Fibroblast of lung (primary cell): Measurements from ENCODE around the gene ZNF582. TPM values are rescaled to one million over a fixed set of nuclear protein-coding genes. Genes with fewer than 3 reads are reported as not detected.
A peak's percentile ranks its signal among the peaks of the same experiment; 100 is the strongest.

Source experiments
- DNase-seq, 2 donors: peaks; one replicate each; pipeline versions ENCODE4 v3.0.0 to v3.0.0-alpha.2; 2010; ENCODE audit warnings: low read depth in 2 of 2
- H2AFZ ChIP-seq: 2 replicates; pipeline ENCODE4 v1.5.1; 2012; ENCODE audit warnings: low read length, control low read depth, inconsistent platforms
- H3K27ac ChIP-seq: 2 replicates; pipeline ENCODE4 v1.5.1; 2011; ENCODE audit warnings: low read length, control low read depth; ENCODE audit not compliant: insufficient read depth
- H3K27me3 ChIP-seq: 2 replicates; pipeline ENCODE4 v1.5.1; 2011; ENCODE audit warnings: mild to moderate bottlenecking, low read length; ENCODE audit not compliant: control insufficient read depth, insufficient read depth
- H3K36me3 ChIP-seq: 2 replicates; pipeline ENCODE4 v1.5.1; 2011; ENCODE audit warnings: low read length; ENCODE audit not compliant: control insufficient read depth, insufficient read depth
- H3K4me1 ChIP-seq: 2 replicates; pipeline ENCODE4 v1.5.1; 2011; ENCODE audit warnings: low read length; ENCODE audit not compliant: control insufficient read depth, insufficient read depth; ENCODE audit errors: extremely low read depth
- H3K4me2 ChIP-seq: 2 replicates; pipeline ENCODE4 v1.5.1; 2011; ENCODE audit warnings: low read length, control low read depth; ENCODE audit not compliant: insufficient read depth; ENCODE audit errors: extremely low read depth
- H3K4me3 ChIP-seq, 4 experiments: fragments of 200-600 bp in 1 of 4; sonication (generic) in 1 of 4; replicated peaks in 1 of 4; 2 replicates each; pipeline ENCODE4 v1.5.1; 2011 to 2016; ENCODE audit warnings: low read length in 4 of 4, low read depth in 3 of 4, mild to moderate bottlenecking in 3 of 4, control low read depth in 2 of 4, inconsistent platforms in 1 of 4, mixed read lengths in 1 of 4; ENCODE audit not compliant: insufficient read depth in 1 of 4; ENCODE audit errors: control extremely low read depth in 1 of 4
- H3K79me2 ChIP-seq: 2 replicates; pipeline ENCODE4 v1.5.1; 2012; ENCODE audit warnings: mild to moderate bottlenecking, low read length, inconsistent platforms; ENCODE audit not compliant: control insufficient read depth, insufficient read depth
- H3K9ac ChIP-seq: 2 replicates; pipeline ENCODE4 v1.5.1; 2011; ENCODE audit warnings: mild to moderate bottlenecking, low read length, control low read depth; ENCODE audit not compliant: insufficient read depth
- H3K9me3 ChIP-seq: 2 replicates; pipeline ENCODE4 v1.5.1; 2012; ENCODE audit warnings: low read depth, low read length; ENCODE audit not compliant: control insufficient read depth, insufficient read depth
- H4K20me1 ChIP-seq: 2 replicates; pipeline ENCODE4 v1.5.1; 2011; ENCODE audit warnings: low read length; ENCODE audit not compliant: control insufficient read depth, insufficient read depth; ENCODE audit errors: extremely low read depth
- CTCF ChIP-seq, 2 donors: IDR thresholded peaks in 1 of 2; conservative IDR thresholded peaks in 1 of 2; 1 replicate in 1 of 2; 2 replicates in 1 of 2; pipeline ENCODE4 v1.5.1; 2011 to 2012; ENCODE audit warnings: low read length in 2 of 2, control low read depth in 1 of 2, inconsistent platforms in 1 of 2, low read depth in 1 of 2, mild to moderate bottlenecking in 1 of 2
- EZH2 ChIP-seq: IDR thresholded peaks from 2 replicates; pipeline ENCODE4 v1.5.1; 2012; ENCODE audit warnings: low read length, control low read depth, mild to moderate bottlenecking; ENCODE audit errors: missing control alignments
- polyA plus RNA-seq, 2 donors: library from polyadenylated mRNA; depleted of rRNA in 1 of 2; stranded (reverse) in 1 of 2; unstranded in 1 of 2; fragments of >200 nt; gene quantifications; 2 replicates each; pipeline ENCODE4 v1.2.1, GENCODE V29; 2011 to 2012; ENCODE audit warnings: missing spikeins in 1 of 2
- total RNA-seq: library from RNA; depleted of rRNA; stranded (reverse); fragments of >200 nt; gene quantifications from 2 replicates; pipeline ENCODE4 v1.2.1, GENCODE V29; 2014

ZNF582 gene
- total and polyA plus RNA-seq, 2 donors (not counting 1 experiment from before 2014, with no cell fraction given), result 2.9 to 4.8 TPM

GRCh38 chr19:56372281-56372680, 21.1 kb downstream of the ZNF582 start:
- H3K27ac ChIP-seq, result no peak overlapping the region
- no peak overlapping the region for H3K9ac ChIP-seq
- no peak overlapping the region for H3K4me3 ChIP-seq
- peaks cover 2% of the 10 kb centered on the region for H3K79me2 ChIP-seq
- peaks cover 2% of the 10 kb centered on the region for H3K9me3 ChIP-seq
- no peak overlapping the region for H2AFZ ChIP-seq
- H3K36me3 ChIP-seq, result peaks cover 8% of the 10 kb centered on the region
- H3K4me1 ChIP-seq, result no peaks in the 10 kb centered on the region
- no peak overlapping the region for H3K4me2 ChIP-seq
- TF ChIP-seq CTCF (conservative IDR thresholded peaks at IDR 0.05 in 1 of 2, IDR thresholded peaks at IDR 0.05 in 1 of 2; ENCODE audit: low read depth in 1 of 2, low read length in 2 of 2), result no peak
- no peak for TF ChIP-seq EZH2
- DNase-seq, result peak in 1 of 2 donors; percentile 20
- H4K20me1 ChIP-seq, result no peaks in the 10 kb centered on the region
- H3K27me3 ChIP-seq, result no peaks in the 10 kb centered on the region

GRCh38 chr19:56369886-56370676, 23.3 kb downstream of the ZNF582 start:
- DNase-seq, result no peak
- peaks cover 3% of the 10 kb centered on the region for H3K36me3 ChIP-seq
- H3K4me1 ChIP-seq, result no peaks in the 10 kb centered on the region
- H3K4me2 ChIP-seq, result no peak overlapping the region
- H3K4me3 ChIP-seq, result no peak overlapping the region
- H3K27ac ChIP-seq, result no peak overlapping the region
- H3K79me2 ChIP-seq, result peaks cover 2% of the 10 kb centered on the region
- no peaks in the 10 kb centered on the region for H3K27me3 ChIP-seq
- no peaks in the 10 kb centered on the region for H4K20me1 ChIP-seq
- no peaks in the 10 kb centered on the region for H3K9me3 ChIP-seq
- TF ChIP-seq CTCF (conservative IDR thresholded peaks at IDR 0.05 in 1 of 2, IDR thresholded peaks at IDR 0.05 in 1 of 2; ENCODE audit: low read depth in 1 of 2, low read length in 2 of 2) (no peak), EZH2 (no peak)
- no peak overlapping the region for H2AFZ ChIP-seq
- H3K9ac ChIP-seq, result no peak overlapping the region

GRCh38 chr19:56367829-56368711, 25.3 kb downstream of the ZNF582 start:
- peak overlapping the region; percentile 82 for H3K4me2 ChIP-seq

More at GRCh38 chr19:56367829-56368711, 25.3 kb downstream of the ZNF582 start:
- peak overlapping the region; percentile 75 for H3K27ac ChIP-seq
- no peaks in the 10 kb centered on the region for H3K27me3 ChIP-seq
- no peaks in the 10 kb centered on the region for H3K4me1 ChIP-seq
- H3K9ac ChIP-seq, result peak overlapping the region; percentile 72
- H3K79me2 ChIP-seq, result peaks cover 2% of the 10 kb centered on the region
- H4K20me1 ChIP-seq, result no peaks in the 10 kb centered on the region
- no peaks in the 10 kb centered on the region for H3K36me3 ChIP-seq
- H2AFZ ChIP-seq, result peak overlapping the region; percentile 98
- H3K4me3 ChIP-seq, result peak overlapping the region; percentile 79 to 89 (median 84)
- TF ChIP-seq EZH2 (no peak), CTCF (conservative IDR thresholded peaks at IDR 0.05 in 1 of 2, IDR thresholded peaks at IDR 0.05 in 1 of 2; ENCODE audit: low read depth in 1 of 2, low read length in 2 of 2) (no peak)
- no peaks in the 10 kb centered on the region for H3K9me3 ChIP-seq
- DNase-seq, result peak; percentile 95 to 96
